Endothelial cell (in vitro differentiated cells): ENCODE data around the gene DNAI1. TPM values are rescaled to one million over a fixed set of nuclear protein-coding genes. Genes with fewer than 3 reads are reported as not detected.

ENCODE experiments used
- DNase-seq: peaks from one replicate; pipeline ENCODE4 v3.0.0; 2021; ENCODE audit warnings: low spot score
- H3K27ac Mint-ChIP-seq: one replicate; pipeline ENCODE4 v1.8.0; 2021; ENCODE audit warnings: mixed read lengths, inconsistent platforms; ENCODE audit not compliant: unreplicated experiment
- H3K27me3 Mint-ChIP-seq: one replicate; pipeline ENCODE4 v1.8.0; 2021; ENCODE audit warnings: mild to moderate bottlenecking, moderate library complexity, mixed read lengths, inconsistent platforms; ENCODE audit not compliant: unreplicated experiment
- H3K36me3 Mint-ChIP-seq: one replicate; pipeline ENCODE4 v1.8.0; 2021; ENCODE audit warnings: mild to moderate bottlenecking, low read depth, mixed read lengths, inconsistent platforms; ENCODE audit not compliant: unreplicated experiment
- H3K4me1 Mint-ChIP-seq: one replicate; pipeline ENCODE4 v1.8.0; 2021; ENCODE audit warnings: mild to moderate bottlenecking, mixed read lengths, inconsistent platforms; ENCODE audit not compliant: unreplicated experiment
- H3K4me3 Mint-ChIP-seq: one replicate; pipeline ENCODE4 v1.8.0; 2021; ENCODE audit warnings: mild to moderate bottlenecking, mixed read lengths, inconsistent platforms; ENCODE audit not compliant: unreplicated experiment
- H3K9me3 Mint-ChIP-seq: one replicate; pipeline ENCODE4 v1.8.0; 2021; ENCODE audit warnings: mixed read lengths, inconsistent platforms; ENCODE audit not compliant: unreplicated experiment
- total RNA-seq: library from RNA; stranded (reverse); fragmentation: NEBNext Ultra II Directional; extraction: Animal tissue kit (Norgen Biotek cat#: 25700); gene quantifications from one replicate; pipeline ENCODE4 v1.2.1, GENCODE V29; 2021; ENCODE audit not compliant: unreplicated experiment
- TF ChIP-seq, protein P1 (sequence below): fragments of 200-600 bp; sonication (generic); IDR thresholded peaks from one replicate; pipeline ENCODE4 v1.5.0; 2021; ENCODE audit warnings: antibody characterized with exemption; ENCODE audit not compliant: unreplicated experiment

Gene DNAI1
- total RNA-seq, 1 donor from 2014 or later = 0.74 TPM

GRCh38 chr9:34562135-34562745, 103.6 kb downstream of the DNAI1 start:
- no peak overlapping the region for H3K27ac Mint-ChIP-seq
- H3K4me3 Mint-ChIP-seq = no peak overlapping the region
- H3K9me3 Mint-ChIP-seq = no peaks in the 10 kb centered on the region
- DNase-seq = no peak
- peaks cover 44% of the 10 kb centered on the region for H3K4me1 Mint-ChIP-seq
- H3K27me3 Mint-ChIP-seq = peaks cover 23% of the 10 kb centered on the region
- peaks cover 6% of the 10 kb centered on the region for H3K36me3 Mint-ChIP-seq
- TF ChIP-seq, protein P1, sequence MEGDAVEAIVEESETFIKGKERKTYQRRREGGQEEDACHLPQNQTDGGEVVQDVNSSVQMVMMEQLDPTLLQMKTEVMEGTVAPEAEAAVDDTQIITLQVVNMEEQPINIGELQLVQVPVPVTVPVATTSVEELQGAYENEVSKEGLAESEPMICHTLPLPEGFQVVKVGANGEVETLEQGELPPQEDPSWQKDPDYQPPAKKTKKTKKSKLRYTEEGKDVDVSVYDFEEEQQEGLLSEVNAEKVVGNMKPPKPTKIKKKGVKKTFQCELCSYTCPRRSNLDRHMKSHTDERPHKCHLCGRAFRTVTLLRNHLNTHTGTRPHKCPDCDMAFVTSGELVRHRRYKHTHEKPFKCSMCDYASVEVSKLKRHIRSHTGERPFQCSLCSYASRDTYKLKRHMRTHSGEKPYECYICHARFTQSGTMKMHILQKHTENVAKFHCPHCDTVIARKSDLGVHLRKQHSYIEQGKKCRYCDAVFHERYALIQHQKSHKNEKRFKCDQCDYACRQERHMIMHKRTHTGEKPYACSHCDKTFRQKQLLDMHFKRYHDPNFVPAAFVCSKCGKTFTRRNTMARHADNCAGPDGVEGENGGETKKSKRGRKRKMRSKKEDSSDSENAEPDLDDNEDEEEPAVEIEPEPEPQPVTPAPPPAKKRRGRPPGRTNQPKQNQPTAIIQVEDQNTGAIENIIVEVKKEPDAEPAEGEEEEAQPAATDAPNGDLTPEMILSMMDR = peak; percentile 91

DNA sequence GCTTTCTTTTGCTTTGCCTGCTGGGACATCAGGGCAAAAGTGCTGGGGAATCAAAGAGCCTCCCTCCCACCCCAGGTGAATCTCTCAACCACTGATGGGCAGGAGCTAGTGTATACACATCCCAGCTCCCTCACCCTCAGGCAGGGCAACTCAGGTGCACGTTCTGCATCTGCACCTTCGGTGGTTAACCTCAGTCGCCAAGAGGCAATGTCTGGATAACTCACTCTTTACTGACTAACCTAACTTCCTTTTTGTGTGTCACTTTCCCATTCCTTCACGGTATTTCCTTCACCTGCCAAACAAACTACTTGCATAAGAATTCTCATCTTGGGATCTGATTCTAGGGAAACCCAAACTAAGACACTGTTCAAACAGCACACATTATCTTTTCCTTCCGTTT, 104.7 kb downstream of the DNAI1 start:
- no peak for DNase-seq
- TF ChIP-seq, protein P1 = no peak
- peaks cover 44% of the 10 kb centered on the region for H3K4me1 Mint-ChIP-seq
- H3K9me3 Mint-ChIP-seq = no peaks in the 10 kb centered on the region
- no peak overlapping the region for H3K4me3 Mint-ChIP-seq
- H3K36me3 Mint-ChIP-seq = peaks cover 6% of the 10 kb centered on the region
- H3K27me3 Mint-ChIP-seq = peaks cover 22% of the 10 kb centered on the region
- no peak overlapping the region for H3K27ac Mint-ChIP-seq

DNA sequence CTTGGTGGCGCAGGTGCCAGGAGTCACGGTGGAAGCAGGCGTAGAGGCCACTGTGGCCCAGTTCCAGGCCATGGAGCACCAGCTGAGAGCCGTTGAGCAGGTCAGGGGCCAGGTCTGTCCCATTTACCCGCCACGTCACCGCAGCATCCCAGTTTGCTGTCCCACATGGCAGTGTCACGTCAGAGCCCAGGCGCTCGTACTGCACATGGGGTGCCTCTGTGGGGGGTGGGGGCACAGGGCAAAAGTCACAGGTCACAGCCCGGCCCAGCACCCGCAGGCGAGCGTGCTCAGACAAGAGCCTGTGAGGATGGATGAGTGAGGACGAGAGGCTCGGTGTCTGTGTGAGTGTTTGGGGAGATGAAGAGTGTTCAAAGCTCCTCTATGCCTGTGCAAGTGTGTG, 106.0 kb downstream of the DNAI1 start:
- peaks cover 20% of the 10 kb centered on the region for H3K27me3 Mint-ChIP-seq
- H3K27ac Mint-ChIP-seq = no peak overlapping the region
- TF ChIP-seq, protein P1 = no peak
- peaks cover 6% of the 10 kb centered on the region for H3K36me3 Mint-ChIP-seq
- H3K4me1 Mint-ChIP-seq = peaks cover 34% of the 10 kb centered on the region
- no peak for DNase-seq
- H3K9me3 Mint-ChIP-seq = no peaks in the 10 kb centered on the region
- H3K4me3 Mint-ChIP-seq = no peak overlapping the region

DNA sequence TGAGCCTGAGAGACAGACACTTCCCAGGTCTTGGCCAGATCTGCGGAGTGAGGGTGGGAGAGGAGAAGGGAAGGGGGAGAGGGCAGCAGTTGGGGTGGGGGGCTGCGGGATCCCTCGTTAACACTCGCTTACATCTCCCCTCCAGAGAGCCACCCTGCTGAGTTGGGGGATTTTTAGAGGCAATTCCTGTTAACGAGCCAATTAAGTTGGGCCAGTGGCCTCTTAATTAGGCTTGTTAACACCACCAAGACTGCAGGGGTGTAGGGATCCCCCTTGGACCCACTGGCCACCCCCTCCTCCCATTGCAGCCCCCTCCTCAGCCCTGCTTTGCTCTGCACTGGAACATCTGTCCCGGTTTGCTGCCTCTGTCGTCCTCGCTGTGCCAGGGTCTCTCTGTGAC, 107.3 kb downstream of the DNAI1 start:
- TF ChIP-seq, protein P1 = no peak
- Mint-ChIP-seq H3K27me3 (peaks cover 27% of the 10 kb centered on the region), H3K36me3 (peaks cover 6% of the 10 kb centered on the region), H3K27ac (no peak overlapping the region), H3K4me1 (peaks cover 40% of the 10 kb centered on the region), H3K4me3 (no peak overlapping the region), H3K9me3 (no peaks in the 10 kb centered on the region)
- no peak for DNase-seq

DNA sequence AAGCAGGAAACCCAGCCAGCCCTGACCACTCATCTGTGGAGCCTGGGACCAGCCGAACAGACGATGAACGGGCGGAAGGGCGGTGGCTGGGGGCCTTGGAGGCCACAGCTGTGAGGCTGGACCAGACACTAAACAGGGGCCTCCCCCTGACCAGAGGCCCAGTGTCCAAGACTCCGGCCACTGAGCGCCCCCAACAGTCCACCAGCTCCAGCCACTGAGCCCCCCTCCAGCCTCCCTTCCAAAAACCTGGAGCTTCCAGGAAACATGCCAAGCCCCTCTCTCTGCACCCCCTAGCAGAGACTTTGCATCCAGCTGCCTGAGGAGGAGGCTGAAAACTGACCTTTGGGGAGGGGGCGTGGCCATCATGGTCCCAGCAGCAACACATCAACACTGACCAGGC, 107.7 kb downstream of the DNAI1 start:
- Mint-ChIP-seq H3K4me3 (no peak overlapping the region), H3K4me1 (peaks cover 39% of the 10 kb centered on the region), H3K9me3 (no peaks in the 10 kb centered on the region), H3K36me3 (peaks cover 6% of the 10 kb centered on the region), H3K27me3 (peaks cover 27% of the 10 kb centered on the region), H3K27ac (no peak overlapping the region)
- no peak for DNase-seq
- TF ChIP-seq, protein P1 = no peak
